B cell (primary cell): Measurements from ENCODE around the gene TIMM50. TPM values are rescaled to one million over a fixed set of nuclear protein-coding genes. Genes with fewer than 3 reads are reported as not detected.

ENCODE experiments used
- ATAC-seq: fragments of 200-7000 bp; cut with Tn5 transposase; one replicate; pipeline ENCODE4 v1.10.0; 2021; ENCODE audit warnings: low read depth, mild to moderate bottlenecking, moderate number of reproducible peaks, moderate library complexity
- CTCF ChIA-PET: fragments of 350-600 bp; sonication (Branson Sonifier 250); formaldehyde crosslinking; loops from one replicate; lab custom pipeline; 2021; ENCODE audit warnings: antibody characterized with exemption, inconsistent platforms; lab: Charles Lee
- POLR2A ChIA-PET: fragments of 350-600 bp; sonication (Branson Sonifier 250); formaldehyde crosslinking; loops from one replicate; lab custom pipeline; 2021; ENCODE audit warnings: antibody characterized with exemption; lab: Charles Lee
- DNase-seq: peaks from one replicate; pipeline ENCODE4 v3.0.0; 2013
- H2AFZ ChIP-seq: 2 replicates; pipeline ENCODE4 v1.6.1; 2012; ENCODE audit warnings: mild to moderate bottlenecking, low read depth, low read length; ENCODE audit not compliant: insufficient read depth, poor library complexity, severe bottlenecking
- H3K27ac ChIP-seq, 2 donors: 1 replicate in 1 of 2; 2 replicates in 1 of 2; pipeline ENCODE4 v1.5.1; 2012 to 2013; ENCODE audit warnings: low read length in 2 of 2, mild to moderate bottlenecking in 2 of 2, moderate library complexity in 1 of 2
- H3K27me3 ChIP-seq, 4 experiments: fragments of 200-600 bp in 1 of 4; sonication (generic) in 1 of 4; replicated peaks in 1 of 4; 1 replicate in 2 of 4; 2 replicates in 2 of 4; pipeline versions ENCODE4 v1.6.1 to v1.7.0; 2013 to 2016; ENCODE audit warnings: low read length in 3 of 4, mild to moderate bottlenecking in 2 of 4, mixed read lengths in 1 of 4, moderate library complexity in 1 of 4; ENCODE audit not compliant: insufficient read depth in 4 of 4, control insufficient read depth in 3 of 4; ENCODE audit errors: control extremely low read depth in 1 of 4
- H3K36me3 ChIP-seq, 2 experiments: replicated peaks in 1 of 2; 1 replicate in 1 of 2; 2 replicates in 1 of 2; pipeline versions ENCODE4 v1.6.1 to v1.7.1; 2013; ENCODE audit warnings: low read length in 1 of 2; ENCODE audit not compliant: insufficient read depth in 2 of 2, control insufficient read depth in 1 of 2; ENCODE audit errors: control extremely low read depth in 1 of 2, extremely low read depth in 1 of 2
- H3K4me1 ChIP-seq, 2 donors: fragments of 200-600 bp in 1 of 2; sonication (generic) in 1 of 2; 1 replicate in 1 of 2; 2 replicates in 1 of 2; pipeline versions ENCODE4 v1.5.1 to v1.6.1; 2013 to 2017; ENCODE audit warnings: low read length in 2 of 2; ENCODE audit not compliant: control insufficient read depth in 2 of 2, insufficient read depth in 2 of 2
- H3K4me2 ChIP-seq: replicated peaks from 2 replicates; pipeline ENCODE3; 2012; ENCODE audit warnings: mild to moderate bottlenecking, low read depth, low read length; ENCODE audit not compliant: poor library complexity, severe bottlenecking
- H3K4me3 ChIP-seq, 5 experiments: fragments of 200-600 bp in 1 of 5; sonication (generic) in 1 of 5; 1 replicate in 3 of 5; 2 replicates in 2 of 5; pipeline versions ENCODE4 v1.5.1 to v1.7.0; 2011 to 2016; ENCODE audit warnings: low read length in 4 of 5, mild to moderate bottlenecking in 4 of 5, low read depth in 2 of 5, control low read depth in 1 of 5, moderate library complexity in 1 of 5; ENCODE audit not compliant: insufficient read depth in 1 of 5; ENCODE audit errors: control extremely low read depth in 1 of 5, extremely low read depth in 1 of 5
- H3K79me2 ChIP-seq: fragments of 200-600 bp; sonication (generic); one replicate; pipeline ENCODE4 v1.6.0; 2016; ENCODE audit warnings: low read length; ENCODE audit not compliant: control insufficient read depth, insufficient read depth
- H3K9ac ChIP-seq: fragments of 200-600 bp; sonication (generic); 2 replicates; pipeline ENCODE4 v1.6.1; 2017; ENCODE audit warnings: mild to moderate bottlenecking, low read length, moderate library complexity
- H3K9me3 ChIP-seq, 3 donors: one replicate each; pipeline versions ENCODE4 v1.6.1 to v1.7.1; 2013; ENCODE audit warnings: low read length in 2 of 3; ENCODE audit not compliant: control insufficient read depth in 2 of 3, insufficient read depth in 1 of 3; ENCODE audit errors: control extremely low read depth in 1 of 3
- H4K20me1 ChIP-seq: 2 replicates; pipeline ENCODE4 v1.6.0; 2012; ENCODE audit warnings: mild to moderate bottlenecking, low read length; ENCODE audit not compliant: insufficient read depth, control insufficient read depth, poor library complexity, severe bottlenecking
- H3K27ac Mint-ChIP-seq: one replicate; pipeline ENCODE4 v1.8.0; 2021; ENCODE audit warnings: mixed read lengths
- H3K27me3 Mint-ChIP-seq: one replicate; pipeline ENCODE4 v1.8.0; 2021; ENCODE audit warnings: mixed read lengths
- H3K4me1 Mint-ChIP-seq: one replicate; pipeline ENCODE4 v1.8.0; 2021; ENCODE audit warnings: mixed read lengths
- H3K4me3 Mint-ChIP-seq: one replicate; pipeline ENCODE4 v1.8.0; 2021; ENCODE audit warnings: mixed read lengths
- H3K9me3 Mint-ChIP-seq: one replicate; pipeline ENCODE4 v1.8.0; 2022; ENCODE audit warnings: mixed read lengths; ENCODE audit not compliant: insufficient read depth
- CTCF ChIP-seq: fragments of 200-600 bp; IDR thresholded peaks from one replicate; pipeline ENCODE4 v1.8.0; 2022; ENCODE audit warnings: antibody characterized with exemption, mild to moderate bottlenecking
- EZH2 ChIP-seq: IDR thresholded peaks from 2 replicates; pipeline ENCODE4 v1.6.1; 2012; ENCODE audit warnings: borderline replicate concordance, low read depth, mild to moderate bottlenecking, moderate library complexity, low read length; ENCODE audit not compliant: insufficient read depth, poor library complexity, severe bottlenecking
- WGBS: methylation state at CpG from one replicate; pipeline ENCODE4 v1.1.5; 2013; ENCODE audit warnings: missing lambda C conversion rate; ENCODE audit not compliant: insufficient coverage; 5-methylcytosine and 5-hydroxymethylcytosine counted together
- intact Hi-C: fragments of 100-400 bp; cut with micrococcal nuclease; formaldehyde crosslinking; loops from one replicate; pipeline ENCODE4 v1.10.0; 2022
- polyA plus RNA-seq: library from polyadenylated mRNA; depleted of rRNA; stranded (reverse); fragments of >200 nt; gene quantifications from 2 replicates; pipeline ENCODE4 v1.2.3, GENCODE V29; 2012
- total RNA-seq, 2 donors: library from RNA; stranded (reverse); fragments of 120-200 nt in 1 of 2; gene quantifications; 1 replicate in 1 of 2; 2 replicates in 1 of 2; pipeline versions ENCODE4 v1.2.3 to v1.2.4, GENCODE V29; 2013 to 2022

The TIMM50 gene
- total and polyA plus RNA-seq, 2 donors (not counting 1 experiment from before 2014, with no cell fraction given) = 25.7 to 55.3 TPM

GRCh38 chr19:39492788-39493187, 12.2 kb downstream of the TIMM50 start:
- Histone ChIP-seq H3K79me2 (no peaks in the 10 kb centered on the region), H3K9ac (no peak overlapping the region), H3K4me1 (peaks cover 2 to 3% of the 10 kb centered on the region in 2 donors), H3K9me3 (no peaks in the 10 kb centered on the region), H3K4me3 (no peak overlapping the region), H3K27ac (no peak overlapping the region), H2AFZ (no peak overlapping the region), H3K4me2 (no peak overlapping the region), H3K36me3 (peaks cover 2 to 25% of the 10 kb centered on the region in 2 experiments), H3K27me3 (peaks cover 0 to 3% (median 0%) of the 10 kb centered on the region in 4 experiments), H4K20me1 (no peaks in the 10 kb centered on the region)
- H3K27ac Mint-ChIP-seq = no peak overlapping the region
- no peaks in the 10 kb centered on the region for H3K27me3 Mint-ChIP-seq
- WGBS = no CpG with 5 or more reads among the region's 3 CpGs
- ATAC-seq = no peak
- H3K4me1 Mint-ChIP-seq = peaks cover under 1% of the 10 kb centered on the region
- POLR2A ChIA-PET = no interaction called here
- intact Hi-C loops = no loop called here
- CTCF ChIA-PET = interaction anchor here (0.6 to 1.1 kb wide), 2 partner anchors 54 to 171 kb away, joined by 3 read pairs; no protein-coding TSS in a partner anchor
- no peak overlapping the region for H3K4me3 Mint-ChIP-seq
- no peaks in the 10 kb centered on the region for H3K9me3 Mint-ChIP-seq
- no peak for DNase-seq
- TF ChIP-seq EZH2 = no peak
- TF ChIP-seq CTCF = no peak

GRCh38 chr19:39494661-39495060, 14.0 kb downstream of the TIMM50 start:
- Histone ChIP-seq H4K20me1 (no peaks in the 10 kb centered on the region), H3K4me2 (no peak overlapping the region), H3K27me3 (peaks cover 0 to 21% (median 8%) of the 10 kb centered on the region in 4 experiments), H3K9ac (no peak overlapping the region), H3K36me3 (peaks cover 2 to 6% of the 10 kb centered on the region in 2 experiments), H3K27ac (no peak overlapping the region), H3K9me3 (no peaks in the 10 kb centered on the region), H3K4me1 (peaks cover 20 to 21% of the 10 kb centered on the region in 2 donors), H2AFZ (no peak overlapping the region), H3K4me3 (no peak overlapping the region), H3K79me2 (no peaks in the 10 kb centered on the region)
- 97% methylated on average over 5 of the region's 5 CpGs for WGBS
- POLR2A ChIA-PET = no interaction called here
- CTCF ChIA-PET = interaction anchor here (1.4 kb wide), 1 partner anchor 9 kb away, joined by 3 read pairs; no protein-coding TSS in a partner anchor
- no peak overlapping the region for H3K4me3 Mint-ChIP-seq
- H3K4me1 Mint-ChIP-seq = peaks cover 15% of the 10 kb centered on the region
- no peak for DNase-seq
- no peaks in the 10 kb centered on the region for H3K9me3 Mint-ChIP-seq
- no peak for ATAC-seq
- intact Hi-C loops = no loop called here
- H3K27me3 Mint-ChIP-seq = peaks cover 10% of the 10 kb centered on the region
- no peak overlapping the region for H3K27ac Mint-ChIP-seq
- TF ChIP-seq CTCF (no peak), EZH2 (no peak)
